Natural killer cell (primary cell): ENCODE measurements around the gene RBM47. TPM values are rescaled to one million over a fixed set of nuclear protein-coding genes. Genes with fewer than 3 reads are reported as not detected.

Experiments
- ATAC-seq, 3 donors: fragments of 150-1000 bp in 2 of 3; fragments of 200-7000 bp in 1 of 3; cut with Tn5 transposase; 1 replicate in 1 of 3; 2 replicates in 2 of 3; pipeline ENCODE4 v1.10.0; 2021; ENCODE audit warnings: mild to moderate bottlenecking in 2 of 3, moderate library complexity in 2 of 3
- DNase-seq, 2 donors: peaks; one replicate each; pipeline versions ENCODE4 v3.0.0 to v3.0.0-alpha.2; 2013 to 2021; ENCODE audit warnings: mixed read lengths in 1 of 2
- H3K27ac ChIP-seq: one replicate; pipeline ENCODE4 v1.5.1; 2013; ENCODE audit warnings: mild to moderate bottlenecking, low read length
- H3K27me3 ChIP-seq: one replicate; pipeline ENCODE4 v1.6.1; 2013; ENCODE audit warnings: low read length; ENCODE audit not compliant: control insufficient read depth, insufficient read depth
- H3K36me3 ChIP-seq: one replicate; pipeline ENCODE4 v1.6.1; 2013; ENCODE audit warnings: low read length; ENCODE audit not compliant: control insufficient read depth, insufficient read depth
- H3K4me1 ChIP-seq: one replicate; pipeline ENCODE4 v1.6.1; 2013; ENCODE audit warnings: low read length; ENCODE audit not compliant: control insufficient read depth, insufficient read depth
- H3K4me3 ChIP-seq: one replicate; pipeline ENCODE4 v1.5.1; 2013; ENCODE audit warnings: low read length
- H3K9me3 ChIP-seq: one replicate; pipeline ENCODE4 v1.6.1; 2013; ENCODE audit warnings: low read length; ENCODE audit not compliant: control insufficient read depth, insufficient read depth
- H3K27ac Mint-ChIP-seq, 2 donors: one replicate each; pipeline ENCODE4 v1.8.0; 2022; ENCODE audit warnings: mild to moderate bottlenecking in 2 of 2, mixed read lengths in 2 of 2, moderate library complexity in 1 of 2
- H3K27me3 Mint-ChIP-seq, 2 donors: one replicate each; pipeline ENCODE4 v1.8.0; 2022; ENCODE audit warnings: low read depth in 2 of 2, mixed read lengths in 2 of 2
- H3K36me3 Mint-ChIP-seq: one replicate; pipeline ENCODE4 v1.8.0; 2022; ENCODE audit warnings: mixed read lengths
- H3K4me1 Mint-ChIP-seq, 2 donors: one replicate each; pipeline ENCODE4 v1.8.0; 2022; ENCODE audit warnings: mixed read lengths in 2 of 2
- H3K4me3 Mint-ChIP-seq: one replicate; pipeline ENCODE4 v1.8.0; 2022; ENCODE audit warnings: mild to moderate bottlenecking, moderate library complexity, mixed read lengths
- H3K9me3 Mint-ChIP-seq, 2 donors: one replicate each; pipeline ENCODE4 v1.8.0; 2022; ENCODE audit warnings: mixed read lengths in 2 of 2
- WGBS: methylation state at CpG from one replicate; pipeline ENCODE4 v1.1.7; 2013; ENCODE audit warnings: missing lambda C conversion rate; ENCODE audit not compliant: insufficient coverage; 5-methylcytosine and 5-hydroxymethylcytosine counted together
- intact Hi-C: fragments of 100-400 bp; cut with micrococcal nuclease; formaldehyde crosslinking; loops from one replicate; pipeline ENCODE4 v1.14.2; 2022
- total RNA-seq, 4 donors: library from RNA; stranded (reverse); fragments of 120-200 nt in 1 of 4; gene quantifications; one replicate each; pipeline versions ENCODE4 v1.2.3 to v1.2.4, GENCODE V29; 2013 to 2022
- TF ChIP-seq, protein P1 (sequence below): fragments of 200-600 bp; IDR thresholded peaks from one replicate; pipeline ENCODE4 v1.8.0; 2022; ENCODE audit warnings: antibody characterized with exemption

The RBM47 gene
- total RNA-seq, 3 donors from 2014 or later (not counting 1 experiment from before 2014, with no cell fraction given): 2.0 to 7.7 (median 3.9) TPM

- no peak overlapping the region for H3K4me3 ChIP-seq
- Mint-ChIP-seq H3K27me3 (peaks cover 5 to 9% of the 10 kb centered on the region in 2 donors), H3K27ac (no peak overlapping the region), H3K4me1 (no peaks in the 10 kb centered on the region), H3K9me3 (no peaks in the 10 kb centered on the region), H3K4me3 (no peak overlapping the region), H3K36me3 (no peaks in the 10 kb centered on the region)
- H3K27ac ChIP-seq: no peak overlapping the region
- no peaks in the 10 kb centered on the region for H3K9me3 ChIP-seq
- peak in 1 of 2 donors; percentile 25 for DNase-seq
- TF ChIP-seq, protein P1, sequence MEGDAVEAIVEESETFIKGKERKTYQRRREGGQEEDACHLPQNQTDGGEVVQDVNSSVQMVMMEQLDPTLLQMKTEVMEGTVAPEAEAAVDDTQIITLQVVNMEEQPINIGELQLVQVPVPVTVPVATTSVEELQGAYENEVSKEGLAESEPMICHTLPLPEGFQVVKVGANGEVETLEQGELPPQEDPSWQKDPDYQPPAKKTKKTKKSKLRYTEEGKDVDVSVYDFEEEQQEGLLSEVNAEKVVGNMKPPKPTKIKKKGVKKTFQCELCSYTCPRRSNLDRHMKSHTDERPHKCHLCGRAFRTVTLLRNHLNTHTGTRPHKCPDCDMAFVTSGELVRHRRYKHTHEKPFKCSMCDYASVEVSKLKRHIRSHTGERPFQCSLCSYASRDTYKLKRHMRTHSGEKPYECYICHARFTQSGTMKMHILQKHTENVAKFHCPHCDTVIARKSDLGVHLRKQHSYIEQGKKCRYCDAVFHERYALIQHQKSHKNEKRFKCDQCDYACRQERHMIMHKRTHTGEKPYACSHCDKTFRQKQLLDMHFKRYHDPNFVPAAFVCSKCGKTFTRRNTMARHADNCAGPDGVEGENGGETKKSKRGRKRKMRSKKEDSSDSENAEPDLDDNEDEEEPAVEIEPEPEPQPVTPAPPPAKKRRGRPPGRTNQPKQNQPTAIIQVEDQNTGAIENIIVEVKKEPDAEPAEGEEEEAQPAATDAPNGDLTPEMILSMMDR: no peak
- H3K27me3 ChIP-seq: no peaks in the 10 kb centered on the region
- no peak for ATAC-seq
- H3K4me1 ChIP-seq: no peaks in the 10 kb centered on the region
- intact Hi-C loops: no loop called here
- no peaks in the 10 kb centered on the region for H3K36me3 ChIP-seq
- 30% methylated on average over 5 of the region's 5 CpGs for whole genome bisulfite sequencing
Measured at GRCh38 chr4:40462326-40462725, 167.3 kb downstream of the RBM47 start.

DNA sequence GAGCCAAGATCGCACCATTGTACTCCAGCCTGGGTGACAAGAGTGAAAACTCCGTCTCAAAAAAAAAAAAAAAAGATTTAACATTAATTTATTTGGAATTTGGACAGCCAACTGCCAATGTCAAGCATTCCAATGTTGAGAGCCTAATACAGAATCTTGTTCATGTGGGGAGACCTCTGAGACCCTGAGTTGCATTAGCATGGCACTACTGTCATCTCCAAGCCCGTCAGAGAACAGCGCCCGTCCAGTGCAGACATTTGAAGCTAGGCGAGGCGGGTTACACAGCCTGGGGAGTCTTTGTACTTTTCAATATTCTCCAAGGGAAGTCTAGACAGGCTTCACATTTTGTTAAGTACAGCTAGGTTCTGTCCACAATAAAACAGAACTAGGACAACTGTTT is 167.8 kb downstream of the RBM47 start:
- intact Hi-C loops: no loop called here
- Mint-ChIP-seq H3K4me3 (no peak overlapping the region), H3K4me1 (no peaks in the 10 kb centered on the region), H3K9me3 (no peaks in the 10 kb centered on the region), H3K27ac (no peak overlapping the region), H3K27me3 (peaks cover 5 to 9% of the 10 kb centered on the region in 2 donors), H3K36me3 (no peaks in the 10 kb centered on the region)
- WGBS: 97% methylated on average over 7 of the region's 7 CpGs
- ATAC-seq (no peak), DNase-seq (no peak)
- Histone ChIP-seq H3K27ac (no peak overlapping the region), H3K27me3 (no peaks in the 10 kb centered on the region), H3K4me1 (no peaks in the 10 kb centered on the region), H3K9me3 (no peaks in the 10 kb centered on the region), H3K36me3 (no peaks in the 10 kb centered on the region), H3K4me3 (no peak overlapping the region)
- TF ChIP-seq, protein P1: no peak

DNA sequence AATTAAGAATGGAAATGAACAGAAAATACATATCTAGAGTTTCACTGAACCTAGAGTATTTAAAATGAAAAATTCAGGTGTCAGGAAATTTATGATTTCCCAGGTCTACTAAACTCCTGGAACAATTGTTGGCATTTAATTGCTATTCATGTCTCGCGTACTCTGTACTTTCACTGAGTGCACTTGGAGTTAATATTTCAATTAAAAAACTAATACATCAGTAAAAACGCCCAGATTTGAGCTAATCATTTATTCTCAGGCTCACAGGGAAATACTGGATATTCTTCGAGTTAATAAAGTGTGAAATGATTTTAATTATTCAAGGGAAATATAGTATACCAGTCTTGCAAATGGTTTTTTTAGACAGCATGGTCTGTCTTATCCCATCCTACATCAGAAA is 168.6 kb downstream of the RBM47 start:
- Mint-ChIP-seq H3K9me3 (no peaks in the 10 kb centered on the region), H3K36me3 (no peaks in the 10 kb centered on the region), H3K4me1 (no peaks in the 10 kb centered on the region), H3K4me3 (no peak overlapping the region), H3K27ac (no peak overlapping the region), H3K27me3 (peaks cover 5 to 9% of the 10 kb centered on the region in 2 donors)
- DNase-seq: no peak
- intact Hi-C loops: no loop called here
- no peak overlapping the region for H3K27ac ChIP-seq
- H3K4me1 ChIP-seq: no peaks in the 10 kb centered on the region
- WGBS: 100% methylated on average over 2 of the region's 4 CpGs
- no peak for ATAC-seq
- TF ChIP-seq, protein P1: no peak
- no peaks in the 10 kb centered on the region for H3K9me3 ChIP-seq
- H3K4me3 ChIP-seq: no peak overlapping the region
- H3K36me3 ChIP-seq: no peaks in the 10 kb centered on the region
- no peaks in the 10 kb centered on the region for H3K27me3 ChIP-seq

GRCh38 chr4:40458683-40459082 is 171.0 kb downstream of the RBM47 start:
- H3K36me3 Mint-ChIP-seq: no peaks in the 10 kb centered on the region
- ATAC-seq (no peak), DNase-seq (no peak)
- H3K9me3 ChIP-seq: no peaks in the 10 kb centered on the region
- no peaks in the 10 kb centered on the region for H3K36me3 ChIP-seq
- no peaks in the 10 kb centered on the region for H3K4me1 Mint-ChIP-seq
- H3K27me3 Mint-ChIP-seq: peaks cover 5 to 9% of the 10 kb centered on the region in 2 donors
- no peaks in the 10 kb centered on the region for H3K27me3 ChIP-seq
- H3K9me3 Mint-ChIP-seq: no peaks in the 10 kb centered on the region
- intact Hi-C loops: no loop called here
- H3K27ac Mint-ChIP-seq: no peak overlapping the region
- no peak overlapping the region for H3K27ac ChIP-seq
- no peak overlapping the region for H3K4me3 ChIP-seq
- TF ChIP-seq, protein P1: no peak
- no peaks in the 10 kb centered on the region for H3K4me1 ChIP-seq
- 100% methylated on average over 3 of the region's 4 CpGs for WGBS
- H3K4me3 Mint-ChIP-seq: no peak overlapping the region
